PC-3 (cell line): ENCODE measurements around the gene CBX2.

ENCODE experiments used
- CTCF ChIP-seq: fragments of 300-600 bp; sonication (generic); conservative IDR thresholded peaks from 2 replicates; pipeline ENCODE4 v1.5.1; 2017; ENCODE audit warnings: antibody characterized with exemption, low read depth, mild to moderate bottlenecking, low read length
- EZH2 ChIP-seq: fragments of 300-600 bp; sonication (generic); IDR thresholded peaks from one replicate; pipeline ENCODE4 v1.6.1; 2017; ENCODE audit warnings: antibody characterized with exemption, mild to moderate bottlenecking, low read length; ENCODE audit not compliant: unreplicated experiment
- EZH2phosphoT487 ChIP-seq: fragments of 300-600 bp; sonication (generic); IDR thresholded peaks from 2 replicates; pipeline ENCODE4 v1.6.1; 2018; ENCODE audit warnings: mild to moderate bottlenecking, antibody characterized with exemption, low read length, borderline replicate concordance

DNA sequence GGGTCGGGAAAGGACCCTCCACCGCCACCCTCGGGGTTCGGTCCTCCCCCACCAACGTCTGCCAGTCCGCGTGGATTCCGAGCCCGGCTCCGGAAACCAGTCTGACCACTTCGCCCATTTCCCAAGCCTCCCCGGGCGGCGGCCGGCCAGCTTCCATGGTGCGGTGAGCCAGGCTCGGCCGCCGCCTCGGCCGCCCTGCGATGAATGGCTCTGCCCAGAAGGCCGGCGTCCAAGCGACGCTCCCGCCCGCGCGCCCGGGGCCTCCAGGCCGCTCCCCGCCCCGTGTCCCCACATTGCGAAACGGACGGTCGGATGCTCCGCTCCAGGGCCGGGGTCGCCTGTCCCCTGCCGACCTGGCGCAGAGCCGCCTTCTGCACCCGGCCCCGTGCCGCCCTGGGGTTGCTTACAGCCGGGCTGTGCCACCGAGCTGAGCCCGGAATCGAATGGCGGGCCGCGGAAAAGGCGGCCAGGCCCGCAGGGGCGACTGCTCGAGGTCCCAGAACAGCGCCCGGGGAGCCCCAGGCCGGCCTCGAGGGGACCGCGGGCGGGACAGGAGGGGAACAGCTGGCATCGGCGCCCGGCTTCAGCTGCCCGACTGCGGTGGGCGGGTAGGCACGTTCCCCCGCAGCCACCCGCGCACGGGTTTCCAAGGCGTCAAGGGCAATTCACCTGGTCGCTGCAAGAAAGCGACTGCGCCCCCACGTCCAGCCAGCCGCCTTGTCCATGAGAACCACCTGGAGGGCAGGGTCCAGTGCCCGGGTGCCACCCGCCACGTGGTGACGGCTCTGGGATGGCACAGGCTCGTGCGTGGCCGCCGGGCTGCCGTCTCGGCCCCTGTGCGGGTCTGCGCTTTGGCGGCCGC, 37.3 kb downstream of the CBX2 start:
- TF ChIP-seq CTCF (no peak), EZH2 (no peak), EZH2phosphoT487 (no peak)
